ENCODE measurements around the gene CGB8.
A peak's percentile ranks its signal among the peaks of the same experiment; 100 is the strongest.
"Not testable (repeated sequence)": the region's sequence is repeated elsewhere in the genome, so short reads cannot be mapped to it uniquely, and the experiment has no call there.

CGB8 gene

DNA sequence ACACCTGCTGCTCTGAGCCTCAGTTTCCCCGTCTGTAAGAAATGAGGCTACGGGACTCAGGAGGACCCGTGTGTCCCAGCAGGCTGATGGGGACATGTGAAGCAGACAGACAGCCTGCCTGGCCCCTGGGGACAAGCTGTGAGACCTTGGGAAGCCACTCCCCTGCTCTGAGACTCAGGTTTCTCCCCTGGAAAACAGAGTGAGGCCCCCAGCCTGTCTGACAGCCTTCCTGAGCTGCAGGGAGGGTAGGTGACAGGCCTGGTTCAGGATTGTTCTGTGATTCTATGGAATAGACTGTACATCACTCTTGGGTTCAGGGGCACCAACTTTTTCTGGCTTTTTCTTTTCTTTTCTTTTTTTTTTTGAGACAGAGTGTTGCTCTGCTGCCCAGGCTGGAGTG is 18.6 kb upstream of the CGB8 start:
- in situ Hi-C loops (cut with MboI; ENCODE audit: low pct_unique_long_range_greater_than_20kb, low sequenced_read_pairs) = no loop called here
- DNase-seq = no peak

DNA sequence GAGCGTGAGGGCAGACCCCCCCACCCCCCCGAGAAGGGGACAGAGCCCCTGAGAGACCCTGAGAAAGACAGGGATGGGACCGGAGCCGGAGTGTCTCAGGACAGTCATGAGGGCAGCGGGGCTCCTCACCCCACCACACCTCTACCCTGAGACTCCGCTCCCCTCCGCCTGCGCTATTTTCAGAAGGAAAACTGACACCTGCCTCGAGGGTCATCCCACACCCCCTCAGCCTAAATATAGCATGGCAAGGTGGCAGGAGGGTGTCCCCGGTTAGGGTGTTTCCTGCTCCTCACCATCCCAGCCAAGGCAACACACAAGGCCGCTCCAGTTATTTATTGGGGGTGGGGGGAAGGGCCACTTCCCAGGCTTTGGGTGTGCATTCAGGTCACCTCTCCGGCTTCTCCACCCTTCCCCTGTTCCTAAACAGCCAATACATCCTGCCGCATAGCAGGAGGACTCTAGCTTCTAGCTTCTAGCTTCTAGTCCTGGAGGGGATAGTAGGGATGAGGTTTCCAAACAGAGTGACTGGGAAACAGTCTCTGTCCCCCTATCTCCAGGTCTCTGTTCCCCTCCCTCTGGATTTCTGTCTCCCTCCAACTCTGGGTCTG is 17.1 kb upstream of the CGB8 start:
- in situ Hi-C loops (cut with MboI; ENCODE audit: low pct_unique_long_range_greater_than_20kb, low sequenced_read_pairs) = no loop called here
- DNase-seq = no peak

DNA sequence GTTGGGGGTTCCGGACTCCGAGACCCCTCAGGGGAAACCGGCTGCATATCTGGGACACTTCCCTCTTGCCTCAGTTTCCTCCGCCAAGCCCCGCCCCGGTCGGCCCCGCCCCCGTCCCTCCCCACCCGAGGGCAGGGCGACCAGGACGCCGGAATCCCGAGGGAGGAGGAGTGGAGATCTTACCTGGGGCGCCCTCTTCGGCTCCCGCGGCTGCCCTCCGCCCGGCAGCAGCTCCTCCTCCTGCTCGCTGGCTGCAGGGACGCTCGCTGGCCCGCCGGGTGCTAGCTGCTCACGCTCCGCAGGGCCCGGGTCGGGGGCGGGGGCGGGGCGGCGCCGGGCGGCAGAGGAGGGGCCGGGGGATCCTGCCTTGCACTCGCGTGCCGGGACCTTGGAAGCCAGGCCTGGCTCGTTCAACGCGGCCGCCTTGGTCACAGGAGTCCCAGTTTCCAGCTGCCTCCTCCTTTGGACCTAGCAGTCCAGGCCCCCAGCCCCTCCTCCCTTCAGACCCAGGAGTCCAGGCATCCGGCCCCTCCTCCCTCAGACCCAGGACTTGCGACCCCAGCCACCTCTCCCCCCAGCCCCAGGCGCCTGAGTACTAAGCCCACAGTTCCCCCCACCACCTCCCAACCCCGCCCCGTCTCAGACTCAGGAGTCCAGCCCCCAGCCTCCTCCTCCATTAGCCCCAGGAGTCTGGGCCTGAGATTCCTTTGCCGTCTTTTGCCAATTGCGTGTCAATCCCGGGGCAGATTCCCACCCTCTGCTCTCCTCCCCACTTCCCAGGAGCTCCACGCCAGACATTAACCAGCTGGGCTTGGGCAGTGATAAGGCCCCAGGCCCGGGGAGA is 16.1 kb upstream of the CGB8 start, which contains the start of gene NTF4:
TSS of gene NTF4 (minus strand) at position 51 of the 844 bp plus-strand sequence. CDS start 2,821 bp downstream, outside the sequence.
- DNase-seq = no peak
- in situ Hi-C loops (cut with MboI; ENCODE audit: low pct_unique_long_range_greater_than_20kb, low sequenced_read_pairs) = no loop called here

DNA sequence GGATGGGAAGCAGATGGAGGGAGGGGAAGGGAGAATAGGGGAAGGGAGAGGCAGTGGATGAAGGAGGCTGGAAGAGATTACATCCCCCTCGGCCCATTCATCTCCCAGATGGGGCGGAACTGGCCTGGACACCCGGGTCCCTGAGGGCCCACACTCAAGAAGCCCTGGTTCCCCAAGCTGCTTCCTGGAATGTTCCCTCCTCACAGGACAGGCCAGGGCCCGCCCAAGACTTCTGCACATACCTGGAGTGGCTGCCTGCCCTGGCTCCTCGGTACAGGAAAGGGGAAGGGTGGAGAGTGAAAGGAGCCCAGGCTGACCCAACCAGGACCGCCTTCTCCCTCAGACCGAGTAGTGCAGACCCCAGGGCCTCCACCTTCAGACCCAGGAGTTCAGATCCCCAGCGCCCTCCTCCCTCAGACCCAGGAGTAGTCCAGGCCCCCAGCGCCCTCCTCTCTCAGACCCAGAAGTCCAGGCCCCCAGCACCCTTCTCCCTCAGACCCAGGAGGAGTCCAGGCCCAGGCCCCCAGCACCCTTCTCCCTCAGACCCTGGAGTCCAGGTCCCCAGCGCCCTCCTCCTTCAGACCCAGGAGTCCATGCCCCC is 15.2 kb upstream of the CGB8 start:
- in situ Hi-C loops (cut with MboI; ENCODE audit: low pct_unique_long_range_greater_than_20kb, low sequenced_read_pairs) = no loop called here

DNA sequence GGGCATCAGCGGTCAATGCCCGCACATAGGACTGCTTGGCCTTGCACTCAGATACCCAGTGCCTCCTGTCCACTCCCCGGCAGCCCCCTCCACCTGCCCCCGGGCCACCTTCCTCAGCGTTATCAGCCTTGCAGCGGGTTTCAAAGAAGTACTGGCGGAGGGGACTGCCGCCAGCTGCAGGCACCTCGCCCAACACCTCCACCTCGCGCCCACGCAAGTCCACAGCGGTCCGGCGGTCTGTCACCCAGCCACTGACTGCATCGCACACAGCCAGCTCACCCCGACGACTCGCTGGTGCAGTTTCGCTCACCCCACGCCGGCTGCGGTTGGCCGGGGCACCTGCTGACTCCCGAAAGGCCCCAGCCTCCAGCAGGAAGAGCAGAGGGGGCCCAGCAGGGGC is 12.5 kb upstream of the CGB8 start:
- no peak for DNase-seq

More for the DNA sequence above, 15.2 kb upstream of the CGB8 start:
- DNase-seq = no peak

DNA sequence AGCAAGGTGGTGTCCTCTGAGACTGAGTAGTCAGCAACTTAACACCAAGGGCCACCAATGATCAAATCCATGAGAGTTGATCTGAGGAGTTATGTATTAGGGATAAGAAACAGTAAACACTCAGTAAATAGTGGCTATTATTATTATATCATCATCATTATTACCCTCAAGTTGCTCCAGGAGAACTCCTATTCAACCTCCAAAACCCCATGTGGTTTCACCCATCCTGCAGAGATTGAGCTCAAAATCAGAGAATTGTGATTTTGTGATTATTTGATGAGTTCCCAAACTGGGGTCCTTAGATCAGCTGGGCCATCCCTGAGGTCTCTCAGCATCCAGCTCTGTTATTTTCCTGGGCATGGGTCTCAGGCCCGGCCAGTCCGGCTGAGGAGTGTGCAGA is 12.1 kb upstream of the CGB8 start:
- DNase-seq = no peak
- in situ Hi-C loops (cut with MboI; ENCODE audit: low pct_unique_long_range_greater_than_20kb, low sequenced_read_pairs) = no loop called here

More for the DNA sequence above, 12.5 kb upstream of the CGB8 start:
- in situ Hi-C loops (cut with MboI; ENCODE audit: low pct_unique_long_range_greater_than_20kb, low sequenced_read_pairs) = no loop called here

DNA sequence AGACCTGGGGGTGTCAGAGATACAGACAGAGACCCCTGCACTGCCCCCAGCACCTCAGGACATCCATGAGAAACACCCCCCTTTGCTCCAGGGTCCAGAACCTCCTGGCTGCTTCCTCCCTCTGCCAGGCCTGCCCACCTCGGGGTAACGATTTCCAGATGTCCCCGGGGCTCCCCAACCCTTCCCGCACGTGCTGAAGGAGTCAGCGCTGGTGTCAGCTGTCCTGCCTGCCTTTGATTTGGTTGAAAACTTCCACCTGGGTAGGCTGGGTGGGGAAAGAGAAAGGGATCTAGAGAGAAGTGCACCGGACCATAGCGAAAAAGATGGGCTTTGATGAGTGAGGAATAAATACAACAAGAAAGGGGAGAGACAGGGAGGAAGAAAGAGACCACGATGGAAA is 10.1 kb upstream of the CGB8 start:
- no peak for DNase-seq
- in situ Hi-C loops (cut with MboI; ENCODE audit: low pct_unique_long_range_greater_than_20kb, low sequenced_read_pairs) = no loop called here

DNA sequence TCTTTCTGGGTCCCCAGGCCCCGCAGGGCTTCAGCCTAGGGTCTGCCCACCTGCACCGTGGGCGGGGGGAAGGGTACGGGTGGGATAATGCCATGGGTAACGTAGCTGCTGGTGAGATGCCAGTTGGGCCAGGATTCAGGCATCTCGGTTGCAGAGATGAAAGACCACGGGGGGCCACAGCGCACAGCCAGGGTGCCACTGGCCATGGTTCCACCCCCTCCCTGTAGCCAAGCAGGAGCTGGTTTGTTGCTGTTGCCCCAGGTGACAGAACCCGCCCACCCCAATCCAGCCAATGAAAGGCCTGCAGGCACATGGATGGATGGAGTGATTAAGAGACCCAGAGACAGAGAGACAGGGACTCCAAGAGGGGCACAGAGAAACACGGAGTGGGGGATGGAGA is 9.7 kb upstream of the CGB8 start:
- DNase-seq = no peak
- in situ Hi-C loops (cut with MboI; ENCODE audit: low pct_unique_long_range_greater_than_20kb, low sequenced_read_pairs) = no loop called here

DNA sequence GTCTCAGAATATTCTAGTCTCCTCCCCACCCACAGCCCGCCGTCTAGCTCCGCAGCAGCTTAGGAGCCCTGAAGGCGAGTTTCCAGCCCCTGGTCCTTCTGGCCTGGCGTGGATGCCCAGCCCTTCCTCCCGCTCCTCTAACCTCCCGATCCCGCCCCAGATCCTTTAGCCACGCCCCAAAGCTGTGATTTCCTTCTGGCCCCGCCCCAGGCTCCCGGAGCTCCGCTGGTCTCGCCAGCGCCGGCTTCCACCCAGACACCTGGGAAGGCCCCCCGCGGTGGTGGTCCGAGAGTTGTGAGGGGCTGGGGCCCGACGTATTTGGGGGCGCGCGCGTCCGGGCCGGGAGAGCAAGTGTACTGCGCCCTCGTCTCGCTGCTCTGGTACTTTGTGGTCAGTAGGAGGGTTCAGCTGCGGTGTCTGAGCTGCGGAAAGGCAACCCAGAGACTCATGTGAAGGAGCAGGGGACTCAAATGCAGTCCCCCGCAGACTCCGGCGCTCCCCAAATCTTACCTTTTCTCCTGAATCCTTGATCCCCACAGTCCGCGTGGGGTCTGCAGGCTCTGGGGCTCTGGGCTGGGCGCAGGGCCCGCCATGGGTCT is 8.8 kb upstream of the CGB8 start, which contains the start of gene CGB7:
TSS of gene CGB7 (minus strand) at position 114 of the 599 bp plus-strand sequence. CDS start 2,374 bp downstream, outside the sequence.
- DNase-seq = no peak
- in situ Hi-C loops (cut with MboI; ENCODE audit: low pct_unique_long_range_greater_than_20kb, low sequenced_read_pairs) = no loop called here

DNA sequence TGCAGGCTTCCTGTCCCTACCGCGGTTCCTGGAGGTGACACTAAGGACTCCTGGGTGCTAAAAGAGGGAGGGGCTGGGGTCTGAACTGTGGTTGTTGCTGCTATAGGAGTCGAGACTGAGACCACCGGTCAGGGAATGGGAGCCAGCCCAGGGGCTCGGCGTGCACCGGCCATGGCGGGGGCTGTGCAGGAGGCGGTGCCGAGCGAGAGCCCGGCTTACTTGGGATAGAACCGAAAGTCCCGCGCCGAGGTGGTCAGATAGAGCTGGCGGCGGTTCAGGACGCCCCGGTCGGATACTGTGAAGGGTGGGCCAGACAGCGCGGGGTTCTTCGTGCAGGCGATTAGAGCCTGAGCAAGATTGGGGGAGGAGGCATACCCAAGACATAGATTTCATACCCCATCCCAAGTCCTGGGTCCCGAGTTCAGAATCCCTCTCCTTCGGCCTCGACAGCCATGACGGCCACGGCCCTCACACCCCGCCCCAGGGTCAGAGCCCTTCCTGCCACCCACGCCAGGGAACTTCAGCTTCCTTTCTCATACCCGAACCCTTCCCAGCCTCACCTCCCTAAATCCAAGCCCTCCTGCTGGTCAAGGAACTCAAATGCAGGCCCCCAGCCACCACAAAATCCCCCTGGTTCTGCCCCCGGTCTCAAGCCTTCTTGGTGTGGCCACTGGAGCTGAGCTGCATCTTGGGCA is 8.1 kb upstream of the CGB8 start:
- in situ Hi-C loops (cut with MboI; ENCODE audit: low pct_unique_long_range_greater_than_20kb, low sequenced_read_pairs); DNase-seq: not testable (repeated sequence)

DNA sequence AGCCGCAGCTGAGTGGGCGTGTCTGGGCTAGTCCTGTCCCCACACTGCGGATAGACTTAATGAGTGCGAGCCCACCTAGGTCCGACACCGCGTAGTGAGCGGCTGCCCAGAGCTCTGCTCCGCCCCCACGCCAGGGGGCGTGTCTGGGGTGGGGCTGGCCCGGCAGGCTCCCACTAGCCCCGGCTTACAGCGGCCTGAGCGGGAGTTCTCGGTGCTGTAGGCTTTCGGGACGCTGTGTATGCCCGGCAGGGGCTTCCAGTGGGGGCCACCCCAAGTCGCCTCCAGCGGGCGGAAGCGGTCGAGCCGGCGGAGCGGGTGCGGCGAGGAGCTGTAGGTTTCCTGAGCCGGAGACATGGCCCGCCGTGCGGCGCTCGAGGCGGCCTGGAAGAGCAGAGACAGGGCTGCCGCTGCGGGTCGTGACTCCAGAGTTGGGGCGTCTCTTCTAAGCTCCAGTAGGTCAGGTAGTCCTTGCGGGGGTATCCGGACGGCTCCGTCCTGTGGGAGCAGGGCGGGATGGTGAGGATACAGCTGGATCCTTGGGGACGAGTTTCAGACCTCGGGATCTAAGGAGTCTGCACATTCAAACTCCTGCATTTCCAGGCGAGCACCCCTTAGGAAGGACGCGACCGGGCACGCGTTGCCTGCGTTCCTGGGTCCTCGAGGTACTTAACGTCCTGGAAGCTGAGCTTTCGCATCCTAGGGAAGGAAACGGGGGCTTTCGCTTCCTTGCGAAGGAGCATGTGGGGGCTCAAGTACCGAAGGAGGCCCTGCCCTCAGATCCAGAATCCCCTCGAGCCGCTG is 7.4 kb upstream of the CGB8 start:
- peak; percentile 61 for DNase-seq
- in situ Hi-C loops (cut with MboI; ENCODE audit: low pct_unique_long_range_greater_than_20kb, low sequenced_read_pairs) = no loop called here

DNA sequence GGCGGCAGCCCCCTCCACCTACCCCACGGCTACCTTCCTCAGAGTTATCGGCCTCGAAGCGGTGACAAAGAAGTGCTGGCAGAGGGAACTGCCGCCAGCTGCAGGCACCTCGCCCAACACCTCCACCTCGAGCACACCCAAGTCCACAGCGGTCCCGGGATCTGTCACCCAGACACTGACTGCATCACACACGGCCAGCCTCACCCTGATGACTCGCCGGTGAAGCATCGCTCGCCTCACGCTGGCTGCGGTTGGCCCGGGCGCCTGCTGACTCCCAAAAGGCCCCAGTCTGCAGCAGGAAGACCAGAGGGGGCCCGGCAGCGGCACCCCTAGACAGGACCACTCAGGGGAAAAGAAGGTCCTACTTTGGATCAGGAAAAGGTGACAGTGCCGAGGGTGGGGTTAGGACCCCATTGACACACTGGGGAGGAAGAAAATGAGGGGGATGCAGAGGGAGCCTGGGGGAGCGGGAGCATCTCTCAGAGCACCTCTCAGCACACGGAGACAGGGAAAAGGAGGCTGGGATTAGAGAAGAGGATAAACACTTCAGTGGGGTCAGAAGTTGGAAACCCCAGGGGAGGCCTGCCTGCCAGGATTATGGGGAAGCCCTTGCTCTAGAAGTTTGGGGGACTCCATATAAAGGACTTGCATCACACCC is 1.6 kb upstream of the CGB8 start:
- in situ Hi-C loops (cut with MboI; ENCODE audit: low pct_unique_long_range_greater_than_20kb, low sequenced_read_pairs); DNase-seq: not testable (repeated sequence)

DNA sequence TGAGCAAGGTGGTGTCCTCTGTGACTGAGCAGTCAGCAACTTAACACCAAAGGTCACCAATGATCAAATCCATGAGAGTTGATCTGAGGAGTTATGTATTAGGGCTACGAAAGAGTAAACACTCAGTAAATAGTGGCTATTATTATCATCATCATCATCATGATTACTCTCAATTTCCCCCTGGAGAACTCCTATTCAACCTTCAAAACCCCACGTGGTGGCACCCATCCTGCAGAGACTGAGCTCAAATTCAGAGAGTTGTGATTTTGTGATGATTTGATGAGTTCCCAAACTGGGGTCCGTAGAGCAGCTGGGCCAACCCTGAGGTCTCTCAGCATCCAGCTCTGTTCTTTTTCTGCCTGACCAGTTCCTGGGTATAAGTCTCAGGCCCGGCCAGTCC is 923 bp upstream of the CGB8 start:
- DNase-seq; in situ Hi-C loops (cut with MboI; ENCODE audit: low pct_unique_long_range_greater_than_20kb, low sequenced_read_pairs): not testable (repeated sequence)

DNA sequence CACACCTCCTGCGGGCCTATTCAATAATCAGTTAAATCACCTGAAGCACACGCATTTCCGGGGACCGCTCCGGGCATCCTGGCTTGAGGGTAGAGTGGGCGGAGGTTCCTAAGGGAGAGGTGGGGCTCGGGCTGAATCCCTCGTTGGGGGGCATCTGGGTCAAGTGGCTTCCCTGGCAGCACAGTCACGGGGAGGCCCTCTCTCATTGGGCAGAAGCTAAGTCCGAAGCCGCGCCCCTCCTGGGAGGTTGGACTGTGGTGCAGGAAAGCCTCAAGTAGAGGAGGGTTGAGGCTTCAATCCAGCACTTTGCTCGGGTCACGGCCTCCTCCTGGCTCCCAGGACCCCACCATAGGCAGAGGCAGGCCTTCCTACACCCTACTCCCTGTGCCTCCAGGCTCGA is 5.4 kb downstream of the CGB8 start, which contains the start of gene CGB5:
TSS of gene CGB5 (plus strand) at position 301 of the 400 bp plus-strand sequence. CDS start 362 bp downstream, outside the sequence.
- in situ Hi-C loops (cut with MboI; ENCODE audit: low pct_unique_long_range_greater_than_20kb, low sequenced_read_pairs); DNase-seq: not testable (repeated sequence)

DNA sequence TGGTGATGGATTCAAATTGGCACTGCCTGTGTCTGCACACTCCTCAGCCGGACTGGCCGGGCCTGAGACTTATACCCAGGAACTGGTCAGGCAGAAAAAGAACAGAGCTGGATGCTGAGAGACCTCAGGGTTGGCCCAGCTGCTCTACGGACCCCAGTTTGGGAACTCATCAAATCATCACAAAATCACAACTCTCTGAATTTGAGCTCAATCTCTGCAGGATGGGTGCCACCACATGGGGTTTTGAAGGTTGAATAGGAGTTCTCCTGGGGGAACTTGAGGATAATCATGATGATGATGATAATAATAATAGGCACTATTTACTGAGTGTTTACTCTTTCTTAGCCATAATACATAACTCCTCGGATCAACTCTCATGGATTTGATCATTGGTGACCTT is 6.2 kb downstream of the CGB8 start:
- DNase-seq; in situ Hi-C loops (cut with MboI; ENCODE audit: low pct_unique_long_range_greater_than_20kb, low sequenced_read_pairs): not testable (repeated sequence)

DNA sequence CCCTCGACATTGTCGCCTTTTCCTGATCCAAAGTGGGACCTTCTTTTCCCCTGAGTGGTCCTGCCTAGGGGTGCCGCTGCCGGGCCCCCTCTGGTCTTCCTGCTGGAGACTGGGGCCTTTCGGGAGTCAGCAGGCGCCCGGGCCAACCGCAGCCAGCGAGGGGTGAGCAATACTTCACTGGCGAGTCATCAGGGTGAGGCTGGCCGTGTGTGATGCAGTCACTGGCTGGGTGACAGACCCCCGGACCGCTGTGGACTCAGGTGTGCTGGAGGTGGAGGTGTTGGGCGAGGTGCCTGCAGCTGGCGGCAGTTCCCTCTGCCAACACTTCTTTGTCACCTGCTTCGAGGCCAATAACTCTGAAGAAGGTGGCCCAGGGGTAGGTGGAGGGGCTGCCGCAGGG is 6.7 kb downstream of the CGB8 start:
- in situ Hi-C loops (cut with MboI; ENCODE audit: low pct_unique_long_range_greater_than_20kb, low sequenced_read_pairs) = no loop called here
- DNase-seq = no peak

DNA sequence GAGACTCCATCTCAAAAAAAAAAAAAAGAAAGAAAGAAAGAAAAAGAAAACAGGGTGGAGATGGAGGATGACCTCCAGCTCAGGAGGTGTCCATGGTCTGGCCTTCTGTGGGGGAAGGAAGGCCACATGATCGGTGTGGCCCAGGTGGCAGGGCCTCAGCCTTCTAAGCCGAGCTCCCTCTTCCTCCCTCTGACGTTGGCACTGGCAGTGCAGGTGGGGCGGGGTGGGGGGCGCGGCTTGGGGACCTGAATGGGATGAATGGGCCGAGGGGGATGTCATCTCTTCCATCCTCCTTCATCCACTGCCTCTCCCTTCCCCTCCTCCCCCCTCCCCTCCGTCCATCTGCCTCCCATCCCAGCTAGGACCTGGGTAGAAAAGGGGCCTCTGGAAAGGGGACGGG is 9.2 kb downstream of the CGB8 start:
- in situ Hi-C loops (cut with MboI; ENCODE audit: low pct_unique_long_range_greater_than_20kb, low sequenced_read_pairs); DNase-seq: not testable (repeated sequence)
